ENCODE results near the gene ULK1.

DNA sequence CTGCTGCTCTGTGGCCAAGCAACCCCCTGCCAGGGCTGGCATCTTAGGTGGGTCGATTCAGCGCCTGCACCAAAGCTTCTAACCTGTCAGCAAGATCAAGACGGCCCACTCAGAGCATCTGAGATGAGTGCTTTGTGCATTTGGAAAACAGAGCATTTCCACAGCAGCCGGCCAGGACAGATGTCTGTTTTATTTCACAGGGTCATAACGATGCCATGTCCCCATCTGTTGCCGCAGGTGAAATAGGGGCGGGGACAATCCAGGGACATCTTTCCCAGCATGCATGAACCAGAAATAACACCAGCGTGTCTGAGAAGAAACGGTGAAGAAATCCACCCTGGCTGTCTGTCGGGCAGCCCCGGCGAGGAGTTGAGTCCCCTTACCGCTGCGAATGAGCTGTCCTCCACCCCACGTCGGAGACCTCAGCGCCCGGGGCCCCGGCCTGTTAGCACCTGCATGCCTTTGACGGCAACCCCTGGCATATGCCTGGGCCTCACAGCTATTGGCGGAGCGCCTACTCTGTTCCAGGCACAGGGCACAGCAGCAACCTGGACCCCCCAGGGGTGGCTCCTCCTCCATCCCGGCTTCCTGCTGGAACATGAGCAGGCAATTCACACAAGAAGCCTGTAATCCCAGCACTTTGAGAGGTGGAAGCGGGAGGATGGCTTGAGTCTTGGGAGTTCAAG is 30.6 kb upstream of the ULK1 start:
- TF ChIP-seq EZH2 (IDR thresholded peaks at IDR 0.05; ENCODE audit: insufficient read depth, poor library complexity, severe bottlenecking) (no peak), EZH2phosphoT487 (IDR thresholded peaks at IDR 0.05; ENCODE audit: insufficient read depth, low read depth) (no peak)

Measured in GM23248 (cell line).